Astrocyte (in vitro differentiated cells and primary cell): ENCODE measurements around the gene HIKESHI. TPM values are rescaled to one million over a fixed set of nuclear protein-coding genes. Genes with fewer than 3 reads are reported as not detected.

Experiments
- DNase-seq: peaks from one replicate; pipeline ENCODE4 v3.0.0-alpha.2; 2010; ENCODE audit warnings: low read depth
- FAIRE-seq: peaks from 2 replicates; lab custom pipeline; 2011; peaks lifted over from hg19 to GRCh38; lab: Jason Lieb, UNC
- H2AFZ ChIP-seq: 2 replicates; pipeline ENCODE4 v1.6.0; 2012; ENCODE audit warnings: low read depth, low read length, inconsistent platforms
- H3K27ac ChIP-seq: 2 replicates; pipeline ENCODE4 v1.5.1; 2011; ENCODE audit warnings: low read depth, low read length, inconsistent platforms
- H3K27me3 ChIP-seq: 2 replicates; pipeline ENCODE4 v1.6.0; 2011; ENCODE audit warnings: low read length, inconsistent platforms; ENCODE audit not compliant: insufficient read depth
- H3K36me3 ChIP-seq: 2 replicates; pipeline ENCODE4 v1.5.1; 2011; ENCODE audit warnings: low read length, inconsistent platforms; ENCODE audit not compliant: insufficient read depth
- H3K4me1 ChIP-seq: 2 replicates; pipeline ENCODE4 v1.5.1; 2011; ENCODE audit warnings: low read length, inconsistent platforms; ENCODE audit not compliant: insufficient read depth
- H3K4me2 ChIP-seq: 2 replicates; pipeline ENCODE4 v1.6.0; 2012; ENCODE audit warnings: low read length, inconsistent platforms
- H3K4me3 ChIP-seq: 2 replicates; pipeline ENCODE4 v1.5.1; 2011; ENCODE audit warnings: low read depth, mild to moderate bottlenecking, low read length, inconsistent platforms; ENCODE audit not compliant: insufficient read depth
- H3K79me2 ChIP-seq: 2 replicates; pipeline ENCODE4 v1.6.0; 2012; ENCODE audit warnings: mild to moderate bottlenecking, low read length, inconsistent platforms; ENCODE audit not compliant: insufficient read depth
- H3K9ac ChIP-seq: 2 replicates; pipeline ENCODE4 v1.6.0; 2012; ENCODE audit warnings: mild to moderate bottlenecking, low read length, inconsistent platforms
- H3K9me3 ChIP-seq: 2 replicates; pipeline ENCODE4 v1.5.1; 2012; ENCODE audit warnings: low read depth, mild to moderate bottlenecking, low read length, inconsistent platforms; ENCODE audit not compliant: insufficient read depth
- H4K20me1 ChIP-seq: 2 replicates; pipeline ENCODE4 v1.6.0; 2012; ENCODE audit warnings: low read length, inconsistent platforms; ENCODE audit not compliant: insufficient read depth
- H3K27ac Mint-ChIP-seq: one replicate; pipeline ENCODE4 v1.8.0; 2021; ENCODE audit warnings: mild to moderate bottlenecking, mixed read lengths; ENCODE audit not compliant: unreplicated experiment
- H3K27me3 Mint-ChIP-seq: one replicate; pipeline ENCODE4 v1.8.0; 2021; ENCODE audit warnings: low read depth, mixed read lengths; ENCODE audit not compliant: unreplicated experiment
- H3K36me3 Mint-ChIP-seq: one replicate; pipeline ENCODE4 v1.8.0; 2021; ENCODE audit warnings: low read depth, mixed read lengths; ENCODE audit not compliant: unreplicated experiment
- H3K4me1 Mint-ChIP-seq: one replicate; pipeline ENCODE4 v1.8.0; 2021; ENCODE audit warnings: low read depth, mixed read lengths; ENCODE audit not compliant: unreplicated experiment
- H3K4me3 Mint-ChIP-seq: one replicate; pipeline ENCODE4 v1.8.0; 2021; ENCODE audit warnings: mild to moderate bottlenecking, moderate library complexity, mixed read lengths; ENCODE audit not compliant: unreplicated experiment
- H3K9me3 Mint-ChIP-seq: one replicate; pipeline ENCODE4 v1.8.0; 2021; ENCODE audit warnings: mild to moderate bottlenecking, mixed read lengths; ENCODE audit not compliant: unreplicated experiment
- EZH2 ChIP-seq: IDR thresholded peaks from 2 replicates; pipeline ENCODE4 v1.6.1; 2012; ENCODE audit warnings: mild to moderate bottlenecking, low read length, inconsistent platforms; ENCODE audit not compliant: insufficient read depth
- total RNA-seq: library from RNA; stranded (reverse); gene quantifications from 2 replicates; pipeline ENCODE4 v1.2.1, GENCODE V29; 2021
- TF ChIP-seq, protein P1 (sequence below): IDR thresholded peaks from 2 replicates; pipeline ENCODE4 v1.5.1; 2011; ENCODE audit warnings: low read depth, mild to moderate bottlenecking, inconsistent platforms, low read length, moderate library complexity; ENCODE audit not compliant: insufficient read depth

The HIKESHI gene
- total RNA-seq, 1 donor from 2014 or later = 42.3 TPM

DNA sequence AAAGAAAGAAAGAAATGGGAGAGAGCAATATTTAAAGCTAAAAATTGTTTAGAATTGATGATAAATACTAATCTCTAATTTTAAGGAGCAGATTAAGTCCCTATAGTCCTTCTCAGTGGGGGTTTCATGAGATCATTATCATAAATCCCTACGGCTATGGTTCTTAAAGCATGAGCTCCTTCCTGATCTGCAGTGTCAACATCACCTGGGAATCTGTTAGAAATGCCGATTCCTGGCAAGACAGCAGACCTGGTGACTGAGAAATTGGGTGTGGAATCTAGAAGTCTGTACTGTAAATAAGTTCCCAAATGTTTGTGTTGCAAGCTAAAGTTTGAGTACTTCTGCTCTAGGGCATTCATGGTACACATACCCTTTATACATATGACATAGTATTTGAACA, 12.6 kb downstream of the HIKESHI start:
- no peak overlapping the region for H3K4me3 Mint-ChIP-seq
- TF ChIP-seq EZH2 = no peak
- TF ChIP-seq, protein P1, sequence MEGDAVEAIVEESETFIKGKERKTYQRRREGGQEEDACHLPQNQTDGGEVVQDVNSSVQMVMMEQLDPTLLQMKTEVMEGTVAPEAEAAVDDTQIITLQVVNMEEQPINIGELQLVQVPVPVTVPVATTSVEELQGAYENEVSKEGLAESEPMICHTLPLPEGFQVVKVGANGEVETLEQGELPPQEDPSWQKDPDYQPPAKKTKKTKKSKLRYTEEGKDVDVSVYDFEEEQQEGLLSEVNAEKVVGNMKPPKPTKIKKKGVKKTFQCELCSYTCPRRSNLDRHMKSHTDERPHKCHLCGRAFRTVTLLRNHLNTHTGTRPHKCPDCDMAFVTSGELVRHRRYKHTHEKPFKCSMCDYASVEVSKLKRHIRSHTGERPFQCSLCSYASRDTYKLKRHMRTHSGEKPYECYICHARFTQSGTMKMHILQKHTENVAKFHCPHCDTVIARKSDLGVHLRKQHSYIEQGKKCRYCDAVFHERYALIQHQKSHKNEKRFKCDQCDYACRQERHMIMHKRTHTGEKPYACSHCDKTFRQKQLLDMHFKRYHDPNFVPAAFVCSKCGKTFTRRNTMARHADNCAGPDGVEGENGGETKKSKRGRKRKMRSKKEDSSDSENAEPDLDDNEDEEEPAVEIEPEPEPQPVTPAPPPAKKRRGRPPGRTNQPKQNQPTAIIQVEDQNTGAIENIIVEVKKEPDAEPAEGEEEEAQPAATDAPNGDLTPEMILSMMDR = no peak
- H3K27me3 Mint-ChIP-seq = no peaks in the 10 kb centered on the region
- no peak for DNase-seq
- Histone ChIP-seq H3K9ac (no peak overlapping the region), H3K36me3 (peaks cover 5% of the 10 kb centered on the region), H3K79me2 (peaks cover 13% of the 10 kb centered on the region), H3K27ac (no peak overlapping the region), H3K4me3 (no peak overlapping the region), H3K27me3 (no peaks in the 10 kb centered on the region), H3K4me2 (no peak overlapping the region), H3K9me3 (no peaks in the 10 kb centered on the region), H3K4me1 (no peaks in the 10 kb centered on the region), H2AFZ (no peak overlapping the region), H4K20me1 (peaks cover 5% of the 10 kb centered on the region)
- H3K27ac Mint-ChIP-seq = no peak overlapping the region
- no peaks in the 10 kb centered on the region for H3K9me3 Mint-ChIP-seq
- H3K4me1 Mint-ChIP-seq = peaks cover 6% of the 10 kb centered on the region
- H3K36me3 Mint-ChIP-seq = peaks cover 14% of the 10 kb centered on the region
- FAIRE-seq = no peak

DNA sequence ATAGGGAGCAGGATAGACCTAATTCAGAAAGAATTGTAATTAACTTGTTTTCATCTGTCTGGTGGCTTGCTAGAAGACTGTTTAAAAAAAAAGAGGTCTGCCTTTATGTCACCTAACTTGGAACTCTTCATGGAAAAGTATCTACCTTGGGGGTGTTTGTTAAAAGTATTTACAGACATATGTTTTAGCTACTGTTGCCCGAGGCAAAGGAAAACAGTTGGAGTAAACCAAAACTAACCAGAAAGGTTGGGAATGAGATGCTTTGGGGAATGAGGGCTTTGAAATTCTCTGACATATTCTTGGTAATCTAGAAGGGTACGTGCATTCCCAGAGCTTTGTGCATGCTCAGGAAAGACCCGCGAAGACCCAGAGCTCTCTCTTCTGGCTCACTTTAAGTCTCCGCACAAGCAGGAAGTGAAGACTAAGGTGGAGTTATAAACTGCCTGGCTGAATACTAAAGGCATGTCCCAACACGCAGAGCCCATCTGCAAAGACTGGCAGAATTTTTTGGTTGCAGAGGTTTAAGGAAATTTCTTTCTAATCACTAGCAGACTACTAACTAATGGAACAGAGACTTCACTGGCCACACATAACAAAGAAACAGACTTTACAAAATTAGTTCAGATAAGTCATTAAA, 33.2 kb downstream of the HIKESHI start:
- TF ChIP-seq EZH2 = no peak
- H3K79me2 ChIP-seq = no peaks in the 10 kb centered on the region
- H2AFZ ChIP-seq = no peak overlapping the region
- FAIRE-seq (no peak), DNase-seq (no peak)
- peaks cover 5% of the 10 kb centered on the region for H3K36me3 ChIP-seq
- H4K20me1 ChIP-seq = no peaks in the 10 kb centered on the region
- peaks cover 23% of the 10 kb centered on the region for H3K9me3 Mint-ChIP-seq
- H3K4me3 ChIP-seq = no peak overlapping the region
- H3K4me2 ChIP-seq = no peak overlapping the region
- H3K4me3 Mint-ChIP-seq = no peak overlapping the region
- peak overlapping the region; percentile 49 for H3K27ac Mint-ChIP-seq
- no peaks in the 10 kb centered on the region for H3K27me3 ChIP-seq
- H3K36me3 Mint-ChIP-seq = peaks cover 33% of the 10 kb centered on the region
- H3K9ac ChIP-seq = no peak overlapping the region
- no peaks in the 10 kb centered on the region for H3K9me3 ChIP-seq
- H3K4me1 ChIP-seq = no peaks in the 10 kb centered on the region
- no peaks in the 10 kb centered on the region for H3K27me3 Mint-ChIP-seq
- H3K4me1 Mint-ChIP-seq = no peaks in the 10 kb centered on the region
- H3K27ac ChIP-seq = no peak overlapping the region

DNA sequence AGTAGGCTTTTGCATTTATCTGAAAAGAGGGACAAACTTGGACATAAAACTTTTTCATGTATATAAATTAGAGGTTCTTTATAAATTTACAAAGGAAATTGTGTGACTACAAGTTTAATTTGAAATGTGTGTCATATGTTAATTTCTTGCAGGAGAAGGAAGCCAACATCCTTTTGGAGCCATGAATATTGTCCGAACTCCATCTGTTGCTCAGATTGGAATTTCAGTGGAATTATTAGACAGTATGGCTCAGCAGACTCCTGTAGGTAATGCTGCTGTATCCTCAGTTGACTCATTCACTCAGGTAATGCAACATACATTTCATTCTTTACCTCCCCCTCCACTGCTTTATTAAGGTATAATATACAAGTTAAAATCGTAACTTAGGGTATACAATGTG, 35.2 kb downstream of the HIKESHI start:
- H3K9ac ChIP-seq = no peak overlapping the region
- FAIRE-seq = peak; percentile 45
- H3K27ac ChIP-seq = no peak overlapping the region
- H3K4me2 ChIP-seq = no peak overlapping the region
- no peaks in the 10 kb centered on the region for H3K9me3 ChIP-seq
- H2AFZ ChIP-seq = no peak overlapping the region
- no peaks in the 10 kb centered on the region for H3K27me3 ChIP-seq
- Mint-ChIP-seq H3K27ac (no peak overlapping the region), H3K36me3 (peaks cover 33% of the 10 kb centered on the region), H3K4me1 (no peaks in the 10 kb centered on the region), H3K27me3 (no peaks in the 10 kb centered on the region), H3K4me3 (no peak overlapping the region), H3K9me3 (peaks cover 25% of the 10 kb centered on the region)
- H3K36me3 ChIP-seq = peaks cover 5% of the 10 kb centered on the region
- peaks cover 3% of the 10 kb centered on the region for H3K79me2 ChIP-seq
- DNase-seq = no peak
- no peaks in the 10 kb centered on the region for H3K4me1 ChIP-seq
- TF ChIP-seq, protein P1 = no peak
- TF ChIP-seq EZH2 = no peak
- H4K20me1 ChIP-seq = no peaks in the 10 kb centered on the region
- H3K4me3 ChIP-seq = no peak overlapping the region
